SK-N-SH (cell line): Measurements from ENCODE around the gene ACSBG1. TPM values are rescaled to one million over a fixed set of nuclear protein-coding genes. Genes with fewer than 3 reads are reported as not detected.

Experiments
- CTCF ChIA-PET: fragments of 300-600, 350-600 bp; formaldehyde crosslinking; extraction: SDS; loops from one replicate; lab custom pipeline; 2021; lab: Yijun Ruan, JAX
- POLR2A ChIA-PET: fragments of 350-600 bp; sonication (Branson Sonifier 250); formaldehyde crosslinking; extraction: SDS; loops from one replicate; lab custom pipeline; 2020; ENCODE audit warnings: antibody characterized with exemption, inconsistent platforms; lab: Yijun Ruan, JAX
- DNase-seq: peaks from one replicate; pipeline ENCODE4 v3.0.0; 2012
- H2AFZ ChIP-seq: fragments of 200-600 bp; sonication (generic); 2 replicates; pipeline ENCODE4 v1.8.1; 2016; ENCODE audit warnings: antibody characterized with exemption, mild to moderate bottlenecking, low read depth
- H3F3A ChIP-seq: fragments of 200-600 bp; sonication (generic); replicated peaks from 2 replicates; pipeline ENCODE3; 2016; ENCODE audit warnings: antibody characterized with exemption, mild to moderate bottlenecking; ENCODE audit not compliant: insufficient read depth
- H3K27ac ChIP-seq, 2 experiments: fragments of 200-500 bp in 1 of 2; fragments of 200-600 bp in 1 of 2; sonication (Bioruptor generic) in 1 of 2; sonication (generic), shearing (Covaris generic) in 1 of 2; 2 replicates each; pipeline versions ENCODE4 v1.5.1 to v1.6.1; 2014 to 2016; ENCODE audit warnings: low read depth in 2 of 2, inconsistent platforms in 1 of 2, low read length in 1 of 2, mild to moderate bottlenecking in 1 of 2, mixed read lengths in 1 of 2
- H3K27me3 ChIP-seq: fragments of 200-600 bp; sonication (generic), shearing (Covaris generic); 2 replicates; pipeline ENCODE4 v1.6.1; 2016; ENCODE audit warnings: mixed run types; ENCODE audit not compliant: insufficient read depth
- H3K36me3 ChIP-seq, 2 experiments: fragments of 200-500 bp in 1 of 2; fragments of 200-600 bp in 1 of 2; sonication (Bioruptor generic) in 1 of 2; sonication (generic) in 1 of 2; replicated peaks in 1 of 2; 2 replicates each; pipeline versions ENCODE3 to v1.5.1; 2014 to 2016; ENCODE audit warnings: low read length in 1 of 2, mild to moderate bottlenecking in 1 of 2; ENCODE audit not compliant: insufficient read depth in 2 of 2, control insufficient read depth in 1 of 2
- H3K4me1 ChIP-seq, 2 experiments: fragments of 200-500 bp in 1 of 2; fragments of 200-600 bp in 1 of 2; sonication (Bioruptor generic) in 1 of 2; sonication (generic), shearing (Covaris generic) in 1 of 2; 2 replicates each; pipeline versions ENCODE4 v1.5.1 to v1.6.1; 2014 to 2016; ENCODE audit warnings: low read depth in 1 of 2, low read length in 1 of 2, mixed run types in 1 of 2; ENCODE audit not compliant: insufficient read depth in 2 of 2, control insufficient read depth in 1 of 2
- H3K4me2 ChIP-seq: fragments of 200-600 bp; sonication (generic), shearing (Covaris generic); 2 replicates; pipeline ENCODE4 v1.6.1; 2017; ENCODE audit warnings: mixed run types
- H3K4me3 ChIP-seq, 2 experiments: fragments of 200-500 bp in 1 of 2; fragments of 200-600 bp in 1 of 2; sonication (Bioruptor generic) in 1 of 2; sonication (generic), shearing (Covaris generic) in 1 of 2; 2 replicates each; pipeline versions ENCODE4 v1.5.1 to v1.8.1; 2014 to 2016; ENCODE audit warnings: low read depth in 2 of 2, inconsistent platforms in 1 of 2, low read length in 1 of 2, mild to moderate bottlenecking in 1 of 2, mixed read lengths in 1 of 2, moderate library complexity in 1 of 2
- H3K79me2 ChIP-seq: fragments of 200-600 bp; sonication (generic); 2 replicates; pipeline ENCODE4 v1.8.1; 2017; ENCODE audit warnings: mild to moderate bottlenecking; ENCODE audit not compliant: insufficient read depth
- H3K9ac ChIP-seq: fragments of 200-600 bp; sonication (generic); 2 replicates; pipeline ENCODE4 v1.6.1; 2017; ENCODE audit warnings: mixed run types
- H3K9me2 ChIP-seq: fragments of 200-600 bp; sonication (generic); 2 replicates; pipeline ENCODE4 v1.6.1; 2017; ENCODE audit warnings: mixed run types
- H3K9me3 ChIP-seq: fragments of 200-600 bp; sonication (generic); 2 replicates; pipeline ENCODE4 v1.6.1; 2017; ENCODE audit warnings: mixed run types, mild to moderate bottlenecking, moderate library complexity
- H4K20me1 ChIP-seq: fragments of 200-600 bp; sonication (generic); 2 replicates; pipeline ENCODE4 v1.6.1; 2017; ENCODE audit warnings: mild to moderate bottlenecking, mixed run types; ENCODE audit not compliant: insufficient read depth
- CHD2 ChIP-seq: fragments of 150-350 bp; IDR thresholded peaks from 2 replicates; pipeline ENCODE4 v1.6.1; 2018; ENCODE audit warnings: low read length; ENCODE audit not compliant: partially characterized antibody
- CTCF ChIP-seq: fragments of 200-600 bp; sonication (generic); IDR thresholded peaks from 2 replicates; pipeline ENCODE4 v1.6.1; 2017; ENCODE audit warnings: antibody characterized with exemption, mild to moderate bottlenecking, moderate library complexity
- EZH2phosphoT487 ChIP-seq: fragments of 200-600 bp; sonication (generic); IDR thresholded peaks from 2 replicates; pipeline ENCODE4 v1.6.1; 2017; ENCODE audit warnings: low read depth, mixed run types, mild to moderate bottlenecking, antibody characterized with exemption, moderate library complexity, borderline replicate concordance
- FOSL2 ChIP-seq: IDR thresholded peaks from 2 replicates; pipeline ENCODE4 v1.4.0; 2012; ENCODE audit warnings: low read depth, mild to moderate bottlenecking, moderate library complexity, borderline replicate concordance
- GABPA ChIP-seq: IDR thresholded peaks from 2 replicates; pipeline ENCODE4 v1.4.0; 2012; ENCODE audit warnings: low read depth, mild to moderate bottlenecking
- JUND ChIP-seq: IDR thresholded peaks from 2 replicates; pipeline ENCODE4 v1.4.0; 2012
- MAX ChIP-seq: IDR thresholded peaks from 2 replicates; pipeline ENCODE4 v1.4.0; 2012; ENCODE audit warnings: low read depth
- MXI1 ChIP-seq: IDR thresholded peaks from 2 replicates; pipeline ENCODE4 v1.6.1; 2012; ENCODE audit warnings: mild to moderate bottlenecking, low read depth, low read length, improper control_type of control experiment
- RFX5 ChIP-seq: IDR thresholded peaks from 2 replicates; pipeline ENCODE4 v1.6.1; 2012; ENCODE audit warnings: mild to moderate bottlenecking, improper control_type of control experiment, low read length
- TAF1 ChIP-seq: IDR thresholded peaks from 2 replicates; pipeline ENCODE4 v1.6.1; 2012; ENCODE audit warnings: low read depth, mild to moderate bottlenecking, low read length, moderate library complexity, borderline replicate concordance
- WGBS: methylation state at CpG from one replicate; pipeline ENCODE4 v1.1.6; 2017; ENCODE audit warnings: low lambda C conversion rate; 5-methylcytosine and 5-hydroxymethylcytosine counted together
- polyA plus RNA-seq, 3 experiments: library from polyadenylated mRNA; depleted of rRNA; stranded (reverse); fragments of >200 nt; gene quantifications; 2 replicates each; pipeline ENCODE4 v1.2.3, GENCODE V29; 2012
- TF ChIP-seq, protein P1 (sequence below): IDR thresholded peaks from 2 replicates; pipeline ENCODE4; 2012

The ACSBG1 gene
- polyA plus RNA-seq, 1 of the 3 experiments (the other 2 are of a cell fraction): under 0.01 TPM

DNA sequence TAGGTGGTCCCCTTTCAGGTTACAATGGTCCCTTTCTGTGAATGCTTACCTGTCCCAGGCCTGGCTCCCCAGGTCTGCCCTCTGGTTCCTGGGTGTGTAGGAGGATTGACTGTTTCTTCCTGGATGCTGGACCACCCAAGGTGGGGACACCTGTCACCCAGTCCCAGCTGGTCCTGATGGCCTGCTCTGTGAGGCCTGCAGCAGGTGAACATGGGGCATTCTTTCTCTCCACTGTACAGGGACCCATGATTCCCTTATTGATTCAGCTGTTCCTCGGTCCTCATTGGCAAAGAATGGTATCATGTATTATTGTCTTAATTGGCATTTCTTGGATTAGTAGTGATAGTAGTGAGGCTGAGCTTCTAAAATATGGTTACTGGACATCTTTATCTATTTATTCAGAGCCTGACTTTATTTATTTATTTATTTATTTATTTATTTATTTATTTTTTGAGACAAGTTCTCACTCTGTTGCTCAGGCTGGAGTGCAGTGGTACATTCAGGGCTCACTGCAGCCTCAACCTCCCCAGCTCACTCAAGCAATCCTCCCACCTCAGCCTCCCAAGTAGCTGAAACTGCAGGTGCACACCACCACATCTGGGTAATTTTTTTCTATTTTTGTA lies 21.2 kb upstream of the ACSBG1 start:
- Histone ChIP-seq H3K79me2 (no peaks in the 10 kb centered on the region), H3K4me2 (no peak overlapping the region), H3K4me1 (no peaks in the 10 kb centered on the region), H3K36me3 (no peaks in the 10 kb centered on the region), H3K27me3 (no peaks in the 10 kb centered on the region), H3K4me3 (no peak overlapping the region), H3F3A (no peaks in the 10 kb centered on the region), H3K9me2 (no peaks in the 10 kb centered on the region), H4K20me1 (no peaks in the 10 kb centered on the region), H3K9me3 (no peaks in the 10 kb centered on the region), H2AFZ (no peak overlapping the region), H3K9ac (no peak overlapping the region), H3K27ac (no peak overlapping the region)
- POLR2A ChIA-PET: no interaction called here
- WGBS: 64% methylated on average over 1 of the region's 1 CpG
- CTCF ChIA-PET: interaction anchor here (0.7 to 5.0 kb wide), 3 partner anchors 10 to 167 kb away, joined by 3 to 32 read pairs (median 3); no protein-coding TSS in a partner anchor
- DNase-seq: no peak
- TF ChIP-seq CTCF (no peak), RFX5 (no peak), TAF1 (no peak), GABPA (no peak)

DNA sequence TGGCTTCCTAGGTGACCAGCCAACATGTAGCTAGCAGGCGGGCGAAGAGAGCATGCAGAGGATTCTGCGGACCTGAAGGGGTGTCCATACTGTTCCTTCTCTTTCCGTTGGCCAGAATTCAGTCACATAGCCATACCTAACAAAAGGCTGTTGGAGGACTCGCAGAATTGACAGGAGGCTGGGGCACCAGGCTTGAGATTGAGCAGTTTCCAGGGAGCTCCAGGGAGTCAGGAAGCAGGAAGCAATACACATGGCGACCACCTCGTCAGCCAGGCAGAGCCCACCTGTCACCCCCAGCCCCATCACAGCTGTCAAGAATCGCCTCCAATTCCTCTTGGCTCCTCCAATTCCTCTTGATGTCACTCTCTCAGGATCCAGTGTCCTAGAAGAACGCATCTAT lies 16.8 kb upstream of the ACSBG1 start:
- no peak overlapping the region for H3K9ac ChIP-seq
- WGBS: 56% methylated on average over 9 of the region's 9 CpGs
- no peak overlapping the region for H3K27ac ChIP-seq
- H3K9me3 ChIP-seq: no peaks in the 10 kb centered on the region
- no peaks in the 10 kb centered on the region for H3K4me1 ChIP-seq
- TF ChIP-seq CTCF: no peak
- no peak for TF ChIP-seq MAX
- TF ChIP-seq FOSL2: no peak
- TF ChIP-seq CHD2: no peak
- TF ChIP-seq, protein P1, sequence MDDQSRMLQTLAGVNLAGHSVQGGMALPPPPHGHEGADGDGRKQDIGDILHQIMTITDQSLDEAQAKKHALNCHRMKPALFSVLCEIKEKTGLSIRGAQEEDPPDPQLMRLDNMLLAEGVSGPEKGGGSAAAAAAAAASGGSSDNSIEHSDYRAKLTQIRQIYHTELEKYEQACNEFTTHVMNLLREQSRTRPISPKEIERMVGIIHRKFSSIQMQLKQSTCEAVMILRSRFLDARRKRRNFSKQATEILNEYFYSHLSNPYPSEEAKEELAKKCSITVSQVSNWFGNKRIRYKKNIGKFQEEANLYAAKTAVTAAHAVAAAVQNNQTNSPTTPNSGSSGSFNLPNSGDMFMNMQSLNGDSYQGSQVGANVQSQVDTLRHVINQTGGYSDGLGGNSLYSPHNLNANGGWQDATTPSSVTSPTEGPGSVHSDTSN: no peak
- TF ChIP-seq MXI1: no peak
- no peak for TF ChIP-seq RFX5
- TF ChIP-seq EZH2phosphoT487: no peak
- no peak for TF ChIP-seq JUND
- TF ChIP-seq, all 33 proteins: peak for 0
- Histone ChIP-seq H3K27me3 (no peaks in the 10 kb centered on the region), H3K79me2 (no peaks in the 10 kb centered on the region), H3F3A (no peaks in the 10 kb centered on the region), H3K4me2 (no peak overlapping the region), H3K36me3 (no peaks in the 10 kb centered on the region), H3K9me2 (no peaks in the 10 kb centered on the region), H3K4me3 (no peak overlapping the region), H4K20me1 (no peaks in the 10 kb centered on the region), H2AFZ (no peak overlapping the region)
- CTCF ChIA-PET: interaction anchor here (0.5 to 1.4 kb wide), 4 partner anchors 10 to 367 kb away, joined by 3 to 6 read pairs (median 4); no protein-coding TSS in a partner anchor
- POLR2A ChIA-PET: no interaction called here
- no peak for DNase-seq
